MM.1S (cell line): ENCODE measurements around the gene EEF2K.

Source experiments
- CTCF ChIP-seq: fragments of 300-600 bp; sonication (generic); IDR thresholded peaks from 2 replicates; pipeline ENCODE4 v1.5.1; 2016; ENCODE audit warnings: antibody characterized with exemption, low read length, mixed read lengths
- EZH2phosphoT487 ChIP-seq: fragments of 300-600 bp; sonication (generic); IDR thresholded peaks from 2 replicates; pipeline ENCODE4 v1.6.1; 2018; ENCODE audit warnings: antibody characterized with exemption, low read length

DNA sequence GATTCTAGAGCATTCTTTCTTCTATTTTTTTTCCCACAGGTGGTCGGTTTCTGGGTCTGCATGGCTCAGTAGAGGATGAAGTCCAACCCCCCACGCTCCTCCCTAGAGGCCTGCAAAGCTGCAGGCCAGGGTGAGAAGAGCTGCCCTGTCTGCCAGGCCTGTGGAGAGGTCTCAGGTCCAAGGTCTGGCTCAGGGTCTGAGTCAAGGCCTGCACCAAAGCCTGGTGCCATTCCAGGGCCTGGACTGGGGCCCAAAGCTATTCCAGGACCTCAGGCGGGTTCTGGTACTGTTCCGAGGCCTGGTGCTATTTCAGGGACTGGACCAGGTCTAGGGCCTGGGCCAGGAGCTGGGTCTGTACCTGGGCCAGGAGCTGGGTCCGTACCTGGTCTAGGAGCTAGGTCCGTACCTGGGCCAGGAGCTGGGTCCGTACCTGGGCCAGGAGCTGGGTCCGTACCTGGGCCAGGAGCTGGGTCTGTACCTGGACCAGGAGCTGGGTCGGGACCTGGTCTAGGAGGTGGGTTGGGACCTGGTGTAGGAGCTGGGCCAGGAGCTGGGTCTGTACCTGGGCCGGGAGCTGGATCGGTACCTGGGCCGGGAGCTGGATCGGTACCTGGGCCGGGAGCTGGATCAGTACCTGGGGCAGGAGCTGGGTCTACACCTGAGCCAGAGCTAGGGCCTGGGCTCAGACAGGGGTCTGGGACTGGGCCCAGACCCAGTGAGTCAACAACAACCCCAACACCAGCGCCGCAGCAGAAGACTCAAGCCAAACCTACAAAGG is 40.4 kb upstream of the EEF2K start:
- TF ChIP-seq CTCF (no peak), EZH2phosphoT487 (no peak)
